ENCODE measurements around the gene KCNAB1.

GRCh38 chr3:156206157-156206556 lies 85.8 kb downstream of the KCNAB1 start:
- TF ChIP-seq EZH2 (IDR thresholded peaks at IDR 0.05; ENCODE audit: borderline replicate concordance, control insufficient read depth, low read depth, low read length) (no peak), CTCF (IDR thresholded peaks at IDR 0.05 in 2 of 3, conservative IDR thresholded peaks at IDR 0.05 in 1 of 3; ENCODE audit: control insufficient read depth in 2 of 3, extremely low read depth in 1 of 3, insufficient read depth in 1 of 3, low read depth in 3 of 3, low read length in 3 of 3) (no peak), EP300 (IDR thresholded peaks at IDR 0.05; ENCODE audit: borderline replicate concordance in 1 of 2, control insufficient read depth in 1 of 2, low read depth in 2 of 2, low read length in 2 of 2) (no peak), GABPA (IDR thresholded peaks at IDR 0.05; ENCODE audit: low read depth) (no peak), HCFC1 (IDR thresholded peaks at IDR 0.05; ENCODE audit: low read length) (no peak), CBX5 (IDR thresholded peaks at IDR 0.05; ENCODE audit: low read depth) (no peak), DPF2 (IDR thresholded peaks at IDR 0.05) (no peak), HDAC2 (IDR thresholded peaks at IDR 0.05) (no peak), POLR2A (IDR thresholded peaks at IDR 0.05; ENCODE audit: low read depth, low read length) (no peak), ZNF274 (IDR thresholded peaks at IDR 0.05; ENCODE audit: insufficient read depth, insufficient read length) (no peak), RFX5 (IDR thresholded peaks at IDR 0.05; ENCODE audit: low read depth, low read length) (no peak)
